Neural progenitor cell (in vitro differentiated cells): ENCODE data around the gene PIGV.

Experiments
- EZH2 ChIP-seq: fragments of 200-600 bp; sonication (generic); IDR thresholded peaks from 2 replicates; pipeline ENCODE4 v1.6.1; 2017; ENCODE audit warnings: antibody characterized with exemption, mild to moderate bottlenecking, moderate library complexity
- TF ChIP-seq, protein P1 (sequence below): fragments of 200-600 bp; sonication (generic); IDR thresholded peaks from 2 replicates; pipeline ENCODE4 v1.5.1; 2017; ENCODE audit warnings: antibody characterized with exemption, mild to moderate bottlenecking

GRCh38 chr1:26747048-26747447 is 40.7 kb upstream of the PIGV start:
- TF ChIP-seq, protein P1, sequence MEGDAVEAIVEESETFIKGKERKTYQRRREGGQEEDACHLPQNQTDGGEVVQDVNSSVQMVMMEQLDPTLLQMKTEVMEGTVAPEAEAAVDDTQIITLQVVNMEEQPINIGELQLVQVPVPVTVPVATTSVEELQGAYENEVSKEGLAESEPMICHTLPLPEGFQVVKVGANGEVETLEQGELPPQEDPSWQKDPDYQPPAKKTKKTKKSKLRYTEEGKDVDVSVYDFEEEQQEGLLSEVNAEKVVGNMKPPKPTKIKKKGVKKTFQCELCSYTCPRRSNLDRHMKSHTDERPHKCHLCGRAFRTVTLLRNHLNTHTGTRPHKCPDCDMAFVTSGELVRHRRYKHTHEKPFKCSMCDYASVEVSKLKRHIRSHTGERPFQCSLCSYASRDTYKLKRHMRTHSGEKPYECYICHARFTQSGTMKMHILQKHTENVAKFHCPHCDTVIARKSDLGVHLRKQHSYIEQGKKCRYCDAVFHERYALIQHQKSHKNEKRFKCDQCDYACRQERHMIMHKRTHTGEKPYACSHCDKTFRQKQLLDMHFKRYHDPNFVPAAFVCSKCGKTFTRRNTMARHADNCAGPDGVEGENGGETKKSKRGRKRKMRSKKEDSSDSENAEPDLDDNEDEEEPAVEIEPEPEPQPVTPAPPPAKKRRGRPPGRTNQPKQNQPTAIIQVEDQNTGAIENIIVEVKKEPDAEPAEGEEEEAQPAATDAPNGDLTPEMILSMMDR: no peak
- TF ChIP-seq EZH2: no peak
